Gastrocnemius medialis (tissue), 4 donors: Measurements from ENCODE around the gene RPS6KL1.

Source experiments
- CTCF ChIP-seq, 5 experiments: fragments of 450-650 bp in 3 of 5; fragments of 200-600 bp in 2 of 5; sonication (generic) in 2 of 5; IDR thresholded peaks in 4 of 5; conservative IDR thresholded peaks in 1 of 5; 1 replicate in 4 of 5; 2 replicates in 1 of 5; pipeline ENCODE4 v1.5.1; 2016 to 2019; ENCODE audit warnings: antibody characterized with exemption in 5 of 5, mild to moderate bottlenecking in 3 of 5, moderate library complexity in 3 of 5
- POLR2A ChIP-seq, 2 donors: fragments of 450-650 bp; IDR thresholded peaks; one replicate each; pipeline ENCODE4 v1.6.1; 2017; ENCODE audit warnings: antibody characterized with exemption in 2 of 2, mild to moderate bottlenecking in 2 of 2, moderate library complexity in 2 of 2

DNA sequence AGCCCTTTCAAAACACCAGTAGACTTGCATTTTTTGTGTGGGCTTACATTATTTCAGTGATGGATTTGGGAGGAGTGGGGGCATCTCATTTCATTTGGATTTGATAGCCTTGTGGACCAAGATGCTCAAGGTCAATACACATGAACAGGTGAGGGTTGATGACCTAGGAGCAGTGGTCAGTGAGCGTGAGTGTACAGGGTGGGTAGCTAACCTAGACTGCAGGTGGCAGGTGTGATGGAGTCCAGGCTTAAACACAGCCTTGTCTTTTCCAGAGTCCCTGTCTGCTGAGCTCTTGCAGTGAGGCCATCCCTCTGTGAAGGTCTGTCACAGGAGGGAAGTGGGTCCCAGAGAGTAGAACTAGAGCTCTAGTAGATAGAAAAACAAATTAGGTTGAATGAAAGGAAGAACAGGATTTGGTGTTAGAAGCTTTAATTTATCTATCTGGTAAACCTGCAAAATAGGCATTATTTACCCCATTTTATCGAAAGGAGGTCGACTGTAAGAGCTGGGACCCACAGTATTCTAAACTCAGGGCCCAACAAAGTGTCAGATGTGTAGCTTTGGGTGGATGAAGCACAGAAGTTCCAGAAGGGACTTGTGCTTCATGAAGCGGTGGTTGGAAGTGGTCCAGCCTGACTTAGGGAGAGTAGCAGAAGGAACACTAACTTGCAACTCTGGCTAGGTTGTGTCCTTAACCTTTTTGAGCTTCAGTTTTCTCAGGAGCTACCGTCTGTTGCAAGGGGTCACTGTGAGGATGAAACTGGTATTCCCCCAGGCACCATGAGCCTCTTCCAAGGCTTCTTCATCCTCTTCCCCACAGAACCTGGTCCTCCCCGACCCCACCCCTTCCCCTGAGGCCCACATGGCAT, 18.2 kb downstream of the RPS6KL1 start:
- TF ChIP-seq CTCF (IDR thresholded peaks at IDR 0.05 in 4 of 5, conservative IDR thresholded peaks at IDR 0.05 in 1 of 5) (no peak), POLR2A (IDR thresholded peaks at IDR 0.05) (no peak)
